Esophagus (tissue), 2 donors: ENCODE results near the gene STARD8. TPM values are rescaled to one million over a fixed set of nuclear protein-coding genes. Genes with fewer than 3 reads are reported as not detected.
"Not testable (repeated sequence)": the region's sequence is repeated elsewhere in the genome, so short reads cannot be mapped to it uniquely, and the experiment has no call there.

Source experiments
- H3K27ac ChIP-seq, 2 donors: one replicate each; pipeline ENCODE4 v1.5.1; 2013; ENCODE audit warnings: low read depth in 2 of 2, mild to moderate bottlenecking in 2 of 2, inconsistent platforms in 1 of 2, low read length in 1 of 2, moderate library complexity in 1 of 2
- H3K27me3 ChIP-seq, 2 donors: one replicate each; pipeline ENCODE4 v1.6.1; 2013; ENCODE audit warnings: low read length in 2 of 2, control low read depth in 1 of 2, mild to moderate bottlenecking in 1 of 2; ENCODE audit not compliant: insufficient read depth in 2 of 2, control insufficient read depth in 1 of 2
- H3K36me3 ChIP-seq, 2 donors: one replicate each; pipeline ENCODE4 v1.6.1; 2013; ENCODE audit warnings: low read length in 1 of 2; ENCODE audit not compliant: control insufficient read depth in 2 of 2, insufficient read depth in 2 of 2
- H3K4me1 ChIP-seq, 2 donors: one replicate each; pipeline ENCODE4 v1.6.1; 2013; ENCODE audit warnings: low read length in 1 of 2; ENCODE audit not compliant: control insufficient read depth in 2 of 2, insufficient read depth in 2 of 2
- H3K4me3 ChIP-seq, 2 donors: one replicate each; pipeline ENCODE4 v1.5.1; 2013; ENCODE audit warnings: low read length in 2 of 2, mild to moderate bottlenecking in 2 of 2, low read depth in 1 of 2, moderate library complexity in 1 of 2
- H3K9me3 ChIP-seq, 2 donors: one replicate each; pipeline ENCODE4 v1.6.1; 2013; ENCODE audit warnings: mild to moderate bottlenecking in 2 of 2, low read depth in 1 of 2, low read length in 1 of 2, moderate library complexity in 1 of 2; ENCODE audit not compliant: control insufficient read depth in 2 of 2, insufficient read depth in 1 of 2
- WGBS, 2 donors: extraction: QIAGEN DNeasy Blood & Tissue Kit; methylation state at CpG; one replicate each; pipeline ENCODE4 v1.1.7; 2013; 5-methylcytosine and 5-hydroxymethylcytosine counted together
- polyA plus RNA-seq, 2 donors: library from polyadenylated mRNA; stranded (reverse); fragments of 200-250 nt; gene quantifications; one replicate each; pipeline ENCODE4 v1.2.3, GENCODE V29; 2013
- donor health status: healthy with polysubstance abuse.
- donor health status: Bipolar disorder and iron deficiency.

The STARD8 gene
- polyA plus RNA-seq, 2 donors, result 0.75 to 0.86 TPM

DNA sequence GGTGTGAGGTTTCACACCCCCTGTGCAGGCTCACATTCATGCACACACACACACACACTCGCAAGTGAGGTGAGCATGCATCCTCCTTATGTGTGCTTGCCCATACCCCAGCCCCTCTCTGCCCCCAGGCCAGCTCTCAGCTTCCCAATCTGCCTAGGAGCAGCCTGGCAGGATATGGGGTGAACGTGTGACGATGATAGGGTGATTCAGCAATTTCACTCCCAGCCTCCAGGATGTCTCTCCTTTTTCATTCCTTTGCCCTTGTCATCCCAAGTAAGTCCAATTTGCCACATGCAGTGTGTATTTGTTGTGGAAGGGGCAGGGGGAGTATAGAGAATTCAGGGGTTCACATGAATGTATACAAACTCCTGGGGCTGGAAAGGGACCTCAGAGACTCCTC is 7.2 kb downstream of the STARD8 start:
- Histone ChIP-seq H3K36me3 (no peaks in the 10 kb centered on the region), H3K27me3 (peaks cover 0 to 7% of the 10 kb centered on the region in 2 donors), H3K4me3 (no peak overlapping the region), H3K9me3 (no peaks in the 10 kb centered on the region), H3K27ac (no peak overlapping the region), H3K4me1 (no peaks in the 10 kb centered on the region)
- WGBS, 2 donors, result 84 to 87% methylated on average over 3 of the region's 3 CpGs

DNA sequence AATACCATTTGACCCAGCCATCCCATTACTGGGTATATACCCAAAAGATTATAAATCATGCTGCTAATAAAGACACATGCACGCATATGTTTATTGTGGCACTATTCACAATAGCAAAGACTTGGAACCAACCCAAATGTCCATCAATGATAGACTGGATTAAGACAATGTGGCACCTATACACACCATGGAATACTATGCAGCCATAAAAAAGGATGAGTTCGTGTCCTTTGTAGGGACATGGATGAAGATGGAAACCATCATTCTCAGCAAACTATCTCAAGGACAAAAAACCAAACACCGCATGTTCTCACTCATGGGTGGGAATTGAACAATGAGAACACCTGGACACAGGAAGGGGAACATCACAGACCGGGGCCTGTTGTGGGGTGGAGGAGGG is 9.0 kb downstream of the STARD8 start:
- H3K27me3 ChIP-seq, H3K27ac ChIP-seq, H3K4me3 ChIP-seq, H3K36me3 ChIP-seq, H3K4me1 ChIP-seq, H3K9me3 ChIP-seq: not testable (repeated sequence)
- WGBS, 2 donors, result 88 to 99% methylated on average over 4 of the region's 4 CpGs

DNA sequence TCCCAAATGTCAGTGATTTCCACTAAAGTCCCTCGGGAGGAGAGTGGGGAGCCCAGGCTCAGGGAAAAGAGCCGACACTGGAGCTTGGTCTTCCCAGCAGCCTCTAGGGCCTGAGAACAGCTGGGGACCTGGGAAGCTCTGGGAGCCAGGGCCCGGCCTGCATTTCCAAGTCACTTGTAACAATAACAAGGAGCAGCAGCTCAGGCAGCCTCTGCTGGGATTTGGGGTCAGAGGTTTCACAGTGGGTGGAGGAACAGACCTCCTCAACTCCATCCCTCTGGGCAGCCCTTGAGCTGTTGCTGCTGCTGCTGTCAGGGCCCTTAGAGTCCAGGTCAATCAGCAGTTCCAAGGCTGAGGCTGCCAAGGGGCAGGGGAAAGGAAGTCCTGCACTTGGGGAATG is 11.1 kb downstream of the STARD8 start:
- Histone ChIP-seq H3K9me3 (no peaks in the 10 kb centered on the region), H3K4me1 (no peaks in the 10 kb centered on the region), H3K4me3 (no peak overlapping the region), H3K36me3 (no peaks in the 10 kb centered on the region), H3K27me3 (peaks cover 0 to 3% of the 10 kb centered on the region in 2 donors), H3K27ac (no peak overlapping the region)
- 47 to 64% methylated on average over 3 of the region's 3 CpGs for WGBS, 2 donors

DNA sequence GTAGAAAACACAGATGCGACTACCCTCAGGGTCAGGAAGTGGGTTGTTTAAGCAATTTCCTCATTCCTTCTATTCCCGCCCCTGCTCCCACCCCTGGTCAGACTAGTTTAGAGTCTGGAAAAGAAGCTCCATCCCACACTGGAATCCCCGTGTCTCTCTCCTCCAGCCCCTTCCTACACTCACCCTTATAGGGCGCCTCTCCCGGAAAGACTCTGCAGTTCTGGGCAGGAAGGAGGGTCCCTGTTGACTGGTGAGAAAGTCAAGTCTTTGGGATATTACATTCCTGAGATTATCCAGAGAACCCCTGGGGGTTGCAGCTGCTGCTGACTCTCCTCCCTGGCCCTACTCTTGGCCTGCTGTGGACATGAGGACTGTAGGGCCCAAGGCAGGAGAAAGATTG is 11.9 kb downstream of the STARD8 start:
- H3K4me3 ChIP-seq, result no peak overlapping the region
- H3K27ac ChIP-seq, result no peak overlapping the region
- H3K36me3 ChIP-seq, result no peaks in the 10 kb centered on the region
- H3K27me3 ChIP-seq, result peaks cover 0 to 3% of the 10 kb centered on the region in 2 donors
- H3K4me1 ChIP-seq, result no peaks in the 10 kb centered on the region
- no peaks in the 10 kb centered on the region for H3K9me3 ChIP-seq
- WGBS, 2 donors, result 58 to 71% methylated on average over 5 of the region's 5 CpGs

DNA sequence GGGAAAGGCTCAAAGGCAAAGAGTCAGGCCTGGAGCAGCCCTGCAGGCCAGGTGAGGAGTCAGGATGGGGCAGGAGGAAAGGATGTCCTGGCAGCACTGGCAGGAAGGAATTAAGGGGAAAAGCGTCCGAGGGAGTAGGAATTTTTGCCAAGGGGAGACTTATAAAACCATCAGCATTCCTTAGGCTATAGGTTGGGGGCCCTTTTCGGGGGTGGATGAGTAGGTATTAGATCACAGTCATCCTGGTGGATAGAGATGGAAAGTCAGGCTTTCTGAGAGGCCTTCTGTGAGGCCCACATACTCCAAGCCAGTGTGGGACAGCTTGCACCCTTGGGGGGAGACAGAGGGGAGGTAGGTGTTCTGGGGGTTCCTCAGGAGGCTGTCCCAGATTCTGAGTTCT is 12.3 kb downstream of the STARD8 start:
- Histone ChIP-seq H3K4me3 (no peak overlapping the region), H3K4me1 (no peaks in the 10 kb centered on the region), H3K36me3 (no peaks in the 10 kb centered on the region), H3K27me3 (peaks cover 0 to 3% of the 10 kb centered on the region in 2 donors), H3K27ac (no peak overlapping the region), H3K9me3 (no peaks in the 10 kb centered on the region)
- WGBS, 2 donors, result 50 to 64% methylated on average over 3 of the region's 3 CpGs

DNA sequence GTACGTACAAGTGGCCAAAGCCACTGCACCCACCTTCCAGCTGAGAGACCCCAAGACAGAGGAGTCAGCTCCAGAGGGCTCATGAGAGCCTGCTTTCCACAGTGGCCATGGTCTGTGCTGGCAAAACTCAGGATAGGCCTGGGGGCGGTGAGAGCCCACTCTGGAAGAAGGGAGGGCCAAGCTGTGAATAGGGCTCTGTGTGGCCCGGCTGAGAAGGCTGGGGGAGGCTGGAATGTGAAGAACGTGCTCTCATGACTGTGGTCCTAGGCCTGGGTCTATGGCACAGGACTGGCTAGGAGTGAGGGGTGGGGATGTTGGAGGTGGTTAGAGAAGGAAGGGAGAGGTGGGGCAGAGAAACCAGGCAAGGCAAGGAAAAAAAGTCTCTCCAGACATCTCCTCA is 13.3 kb downstream of the STARD8 start:
- Histone ChIP-seq H3K36me3 (no peaks in the 10 kb centered on the region), H3K4me1 (no peaks in the 10 kb centered on the region), H3K9me3 (no peaks in the 10 kb centered on the region), H3K4me3 (no peak overlapping the region), H3K27ac (no peak overlapping the region), H3K27me3 (peaks cover 0 to 3% of the 10 kb centered on the region in 2 donors)
- WGBS, 2 donors, result 80 to 90% methylated on average over 4 of the region's 4 CpGs

DNA sequence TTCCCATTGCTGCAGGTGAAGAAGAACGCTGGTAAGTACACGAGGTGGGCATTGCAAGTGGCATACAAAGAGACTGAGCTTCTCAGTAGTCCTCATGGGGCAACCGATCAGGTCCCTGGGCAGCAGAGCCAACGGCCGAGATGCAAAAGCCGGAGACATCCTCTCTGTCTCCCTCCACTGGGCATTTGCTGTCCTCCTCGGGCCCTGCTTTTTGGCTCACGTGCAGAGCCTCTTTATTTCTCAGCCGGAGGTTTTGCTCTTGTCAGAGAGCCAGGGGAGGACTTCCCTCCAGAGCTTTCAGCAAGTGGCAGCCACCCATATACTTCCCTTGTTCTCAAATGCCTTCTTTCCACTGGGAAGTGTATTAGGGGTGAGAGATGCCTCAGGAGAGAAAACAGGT is 18.0 kb downstream of the STARD8 start:
- Histone ChIP-seq H3K27me3 (no peaks in the 10 kb centered on the region), H3K9me3 (no peaks in the 10 kb centered on the region), H3K27ac (no peak overlapping the region), H3K4me1 (no peaks in the 10 kb centered on the region), H3K4me3 (no peak overlapping the region), H3K36me3 (no peaks in the 10 kb centered on the region)
- WGBS, 2 donors, result 59 to 60% methylated on average over 9 of the region's 9 CpGs

DNA sequence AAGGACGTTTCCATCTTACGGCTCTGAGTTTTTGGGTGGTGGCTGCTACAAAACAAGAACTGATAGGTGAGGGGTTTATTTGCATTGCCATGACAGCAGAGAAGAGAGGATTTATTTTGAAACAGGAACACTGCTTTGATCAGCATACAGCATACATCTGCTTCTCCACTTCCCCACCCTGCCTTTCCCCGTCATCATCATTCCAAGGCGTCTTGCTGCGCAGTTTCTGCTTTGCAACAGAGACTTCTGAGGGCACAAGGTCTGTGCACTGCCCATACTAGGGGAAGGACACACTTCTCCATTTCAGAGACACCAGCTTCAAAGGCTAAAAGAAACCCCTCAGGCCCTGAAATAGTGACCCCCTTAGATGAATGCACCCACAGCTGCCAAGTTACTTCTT is 19.1 kb downstream of the STARD8 start:
- 79 to 90% methylated on average over 5 of the region's 5 CpGs for WGBS, 2 donors
- no peak overlapping the region for H3K27ac ChIP-seq

DNA sequence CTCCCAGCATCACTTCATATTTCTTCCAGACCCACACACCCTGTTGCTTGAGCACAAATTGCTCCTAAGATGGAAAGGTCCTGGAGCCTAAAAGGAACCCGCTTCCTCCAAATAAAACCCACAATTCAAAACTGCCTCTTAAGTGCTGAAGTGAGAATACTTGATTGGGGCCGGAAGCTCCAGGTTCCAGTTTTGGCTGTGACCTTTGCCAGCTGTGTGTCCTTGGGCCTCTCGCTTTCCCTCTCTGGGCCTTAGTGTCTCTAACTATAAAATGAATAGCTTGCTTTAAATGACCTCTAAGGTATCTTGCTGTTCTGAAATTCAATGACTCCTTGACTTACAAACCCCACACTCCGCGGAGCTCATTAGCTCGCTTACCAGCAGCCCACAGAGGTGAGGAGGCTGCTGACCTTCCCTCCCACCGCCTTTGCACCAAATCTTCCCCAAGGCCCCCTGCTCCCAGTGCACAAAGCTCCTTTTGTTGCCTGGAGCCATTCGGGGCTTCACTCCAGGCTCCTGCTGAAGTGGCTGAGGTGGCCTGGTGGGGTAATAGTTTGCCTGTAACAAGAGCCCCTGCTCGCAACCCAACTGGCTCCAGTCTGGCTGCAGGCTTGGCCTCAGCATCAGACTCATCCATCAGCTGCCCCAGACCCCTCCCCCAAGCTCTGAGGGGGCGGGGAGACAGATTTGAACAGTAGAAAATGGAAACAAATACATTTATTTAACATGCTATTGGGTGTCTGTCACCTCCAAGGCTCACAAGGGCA is 21.8 kb downstream of the STARD8 start:
- H3K9me3 ChIP-seq, result no peaks in the 10 kb centered on the region
- H3K27me3 ChIP-seq, result no peaks in the 10 kb centered on the region
- no peak overlapping the region for H3K27ac ChIP-seq
- no peaks in the 10 kb centered on the region for H3K4me1 ChIP-seq
- no peaks in the 10 kb centered on the region for H3K36me3 ChIP-seq
- WGBS, 2 donors, result 64 to 69% methylated on average over 10 of the region's 10 CpGs
- H3K4me3 ChIP-seq, result no peak overlapping the region

More for the DNA sequence above, 19.1 kb downstream of the STARD8 start:
- no peaks in the 10 kb centered on the region for H3K27me3 ChIP-seq
- no peaks in the 10 kb centered on the region for H3K4me1 ChIP-seq
- no peaks in the 10 kb centered on the region for H3K9me3 ChIP-seq
- H3K36me3 ChIP-seq, result no peaks in the 10 kb centered on the region
- no peak overlapping the region for H3K4me3 ChIP-seq

DNA sequence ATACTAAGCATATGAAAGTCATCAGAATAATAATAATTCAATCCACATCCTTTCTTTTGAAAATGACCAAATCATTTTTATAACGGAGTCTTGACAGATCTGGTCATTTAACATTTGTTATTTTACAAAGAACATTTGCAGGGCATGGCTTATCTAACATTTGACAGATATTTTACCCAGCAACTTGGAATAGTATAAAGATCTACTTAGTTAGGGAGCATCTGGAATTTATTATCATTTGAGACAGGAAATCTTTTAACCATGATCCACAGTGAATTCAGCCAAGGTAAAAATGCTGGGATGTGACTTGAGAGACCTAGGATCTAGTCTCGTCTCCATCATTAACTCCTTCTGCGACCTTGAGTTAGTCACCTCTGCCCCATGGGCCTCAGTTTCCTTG is 22.4 kb downstream of the STARD8 start:
- Histone ChIP-seq H3K9me3 (no peaks in the 10 kb centered on the region), H3K4me1 (no peaks in the 10 kb centered on the region), H3K27ac (no peak overlapping the region), H3K27me3 (no peaks in the 10 kb centered on the region), H3K4me3 (no peak overlapping the region), H3K36me3 (no peaks in the 10 kb centered on the region)
- 80% methylated on average over 3 of the region's 3 CpGs for WGBS, 2 donors
